Activated CD4-positive, alpha-beta memory T cell treated with anti-CD3 and anti-CD28 coated beads, Interleukin-2, amount 10 ng/mL, durations not matched to agents 7 days and 5 days (primary cell): Measurements from ENCODE around the gene FAM72A. TPM values are rescaled to one million over a fixed set of nuclear protein-coding genes. Genes with fewer than 3 reads are reported as not detected.
"Not testable (repeated sequence)": the region's sequence is repeated elsewhere in the genome, so short reads cannot be mapped to it uniquely, and the experiment has no call there.

Experiments used
- CTCF ChIA-PET: fragments of 350-600 bp; sonication (Branson Sonifier 250); formaldehyde crosslinking; loops from one replicate; lab custom pipeline; 2021; ENCODE audit warnings: antibody characterized with exemption, inconsistent platforms; lab: Charles Lee
- POLR2A ChIA-PET: fragments of 350-600 bp; sonication (Branson Sonifier 250); formaldehyde crosslinking; loops from one replicate; lab custom pipeline; 2021; ENCODE audit warnings: antibody characterized with exemption; lab: Charles Lee
- DNase-seq: peaks from one replicate; pipeline ENCODE4 v3.0.0-alpha.2; 2020
- H3K27ac Mint-ChIP-seq: one replicate; pipeline ENCODE4 v1.8.0; 2021; ENCODE audit warnings: mild to moderate bottlenecking, mixed read lengths
- H3K27me3 Mint-ChIP-seq: one replicate; pipeline ENCODE4 v1.8.0; 2021; ENCODE audit warnings: mixed read lengths
- H3K36me3 Mint-ChIP-seq: one replicate; pipeline ENCODE4 v1.8.0; 2021; ENCODE audit warnings: low read depth, mixed read lengths
- H3K4me1 Mint-ChIP-seq: one replicate; pipeline ENCODE4 v1.8.0; 2021; ENCODE audit warnings: mixed read lengths
- H3K4me3 Mint-ChIP-seq: one replicate; pipeline ENCODE4 v1.8.0; 2021; ENCODE audit warnings: mild to moderate bottlenecking, mixed read lengths
- H3K9me3 Mint-ChIP-seq: one replicate; pipeline ENCODE4 v1.8.0; 2021; ENCODE audit warnings: mixed read lengths
- total RNA-seq, 2 experiments: library from RNA; stranded (reverse); gene quantifications; one replicate each; pipeline ENCODE4 v1.2.3, GENCODE V29; 2021

The FAM72A gene
- total RNA-seq, 2 experiments from 2014 or later, result 31.6 to 34.1 TPM

GRCh38 chr1:206169794-206170193, 32.8 kb downstream of the FAM72A start:
- DNase-seq, H3K27ac Mint-ChIP-seq, H3K9me3 Mint-ChIP-seq, H3K4me3 Mint-ChIP-seq, CTCF ChIA-PET, POLR2A ChIA-PET, H3K36me3 Mint-ChIP-seq, H3K27me3 Mint-ChIP-seq, H3K4me1 Mint-ChIP-seq: not testable (repeated sequence)

GRCh38 chr1:206167350-206168029, 35.1 kb downstream of the FAM72A start:
- H3K27ac Mint-ChIP-seq, H3K4me1 Mint-ChIP-seq, CTCF ChIA-PET, POLR2A ChIA-PET, H3K36me3 Mint-ChIP-seq, H3K27me3 Mint-ChIP-seq, DNase-seq, H3K4me3 Mint-ChIP-seq, H3K9me3 Mint-ChIP-seq: not testable (repeated sequence)

- Mint-ChIP-seq H3K4me1 (no peaks in the 10 kb centered on the region), H3K27me3 (peaks cover 36% of the 10 kb centered on the region), H3K9me3 (no peaks in the 10 kb centered on the region), H3K36me3 (no peaks in the 10 kb centered on the region), H3K27ac (no peak overlapping the region), H3K4me3 (no peak overlapping the region)
- no peak for DNase-seq
- POLR2A ChIA-PET, result no interaction called here
- CTCF ChIA-PET, result no interaction called here
These were observed 56.8 kb downstream of the FAM72A start for GRCh38 chr1:206145771-206146290.

GRCh38 chr1:206144605-206145004, 58.0 kb downstream of the FAM72A start:
- Mint-ChIP-seq H3K4me1 (no peaks in the 10 kb centered on the region), H3K36me3 (no peaks in the 10 kb centered on the region), H3K4me3 (no peak overlapping the region), H3K27ac (no peak overlapping the region), H3K27me3 (peaks cover 48% of the 10 kb centered on the region), H3K9me3 (no peaks in the 10 kb centered on the region)
- no peak for DNase-seq
- ChIA-PET POLR2A (no interaction called here), CTCF (no interaction called here)

GRCh38 chr1:206143537-206144172, 59.0 kb downstream of the FAM72A start:
- no peaks in the 10 kb centered on the region for H3K4me1 Mint-ChIP-seq
- CTCF ChIA-PET, result no interaction called here
- no peaks in the 10 kb centered on the region for H3K9me3 Mint-ChIP-seq
- no peak overlapping the region for H3K4me3 Mint-ChIP-seq
- H3K36me3 Mint-ChIP-seq, result no peaks in the 10 kb centered on the region
- no peak for DNase-seq
- H3K27ac Mint-ChIP-seq, result no peak overlapping the region
- H3K27me3 Mint-ChIP-seq, result peaks cover 53% of the 10 kb centered on the region
- POLR2A ChIA-PET, result no interaction called here

- ChIA-PET CTCF (no interaction called here), POLR2A (no interaction called here)
- H3K27ac Mint-ChIP-seq, result no peak overlapping the region
- peaks cover 62% of the 10 kb centered on the region for H3K27me3 Mint-ChIP-seq
- DNase-seq, result no peak
- no peaks in the 10 kb centered on the region for H3K36me3 Mint-ChIP-seq
- no peak overlapping the region for H3K4me3 Mint-ChIP-seq
- no peaks in the 10 kb centered on the region for H3K9me3 Mint-ChIP-seq
- no peaks in the 10 kb centered on the region for H3K4me1 Mint-ChIP-seq
These were observed 59.9 kb downstream of the FAM72A start for GRCh38 chr1:206142770-206143169.

GRCh38 chr1:206142011-206142410, 60.6 kb downstream of the FAM72A start:
- no peaks in the 10 kb centered on the region for H3K9me3 Mint-ChIP-seq
- DNase-seq, result no peak
- H3K27ac Mint-ChIP-seq, result no peak overlapping the region
- ChIA-PET POLR2A (no interaction called here), CTCF (interaction anchor here (1.0 kb wide), 1 partner anchor 9 kb away, joined by 3 read pairs; no protein-coding TSS in a partner anchor)
- H3K36me3 Mint-ChIP-seq, result no peaks in the 10 kb centered on the region
- H3K27me3 Mint-ChIP-seq, result peaks cover 63% of the 10 kb centered on the region
- H3K4me3 Mint-ChIP-seq, result no peak overlapping the region
- no peaks in the 10 kb centered on the region for H3K4me1 Mint-ChIP-seq

- Mint-ChIP-seq H3K27me3 (peaks cover 42% of the 10 kb centered on the region), H3K36me3 (no peaks in the 10 kb centered on the region), H3K4me1 (no peaks in the 10 kb centered on the region), H3K4me3 (no peak overlapping the region), H3K9me3 (no peaks in the 10 kb centered on the region), H3K27ac (no peak overlapping the region)
- ChIA-PET POLR2A (no interaction called here), CTCF (interaction anchor here (1.3 kb wide), 1 partner anchor 30 kb away, joined by 3 read pairs; no protein-coding TSS in a partner anchor)
- DNase-seq, result no peak
These were observed 66.4 kb downstream of the FAM72A start for GRCh38 chr1:206136241-206136640.

Other genes starting within 250 kb of the FAM72A start
- gene RAB7B, start 199.4 kb downstream of the FAM72A start, total RNA-seq, result not detected
- not detected for gene CTSE, start 178.9 kb downstream of the FAM72A start, total RNA-seq
- gene RHEX, start 149.7 kb downstream of the FAM72A start, total RNA-seq, result not detected
- gene AVPR1B, start 85.5 kb downstream of the FAM72A start, total RNA-seq, result not detected
- gene SRGAP2, start 702 bp upstream of the FAM72A start, total RNA-seq, result 100 to 1,000 TPM in 1 of 2 experiments, 10 to 100 TPM in 1; 96.1 to 108 TPM